NOMO-1 (cell line): Measurements from ENCODE around the gene AGER.
"Not testable (repeated sequence)": the region's sequence is repeated elsewhere in the genome, so short reads cannot be mapped to it uniquely, and the experiment has no call there.

Experiments used
- DNase-seq, 2 experiments: peaks; one replicate each; lab custom pipeline; 2025; ENCODE audit not compliant: unreplicated experiment in 2 of 2; lab: John Stamatoyannopoulos, UW

Gene AGER

GRCh38 chr6:32151181-32151862, 32.7 kb downstream of the AGER start:
- DNase-seq = no peak

GRCh38 chr6:32149932-32150870, 33.9 kb downstream of the AGER start:
- no peak for DNase-seq

GRCh38 chr6:32149092-32149755, 34.8 kb downstream of the AGER start:
- DNase-seq = no peak

- DNase-seq = no peak
Measured at GRCh38 chr6:32148289-32149091, 35.6 kb downstream of the AGER start.

GRCh38 chr6:32147401-32148132, 36.5 kb downstream of the AGER start:
- DNase-seq = no peak

- no peak for DNase-seq
Measured at GRCh38 chr6:32146687-32147086, 37.4 kb downstream of the AGER start.

- no peak for DNase-seq
Measured at GRCh38 chr6:32146287-32146686, 37.8 kb downstream of the AGER start.

- not testable (repeated sequence) for DNase-seq
Measured at GRCh38 chr6:32144238-32144637, 39.8 kb downstream of the AGER start.

GRCh38 chr6:32140420-32141046, 43.5 kb downstream of the AGER start:
- no peak for DNase-seq

GRCh38 chr6:32139590-32139989, 44.5 kb downstream of the AGER start:
- DNase-seq = no peak

- no peak for DNase-seq
Measured at GRCh38 chr6:32137454-32137853, 46.6 kb downstream of the AGER start.

- no peak for DNase-seq
Measured at GRCh38 chr6:32133786-32134185, 50.3 kb downstream of the AGER start.

- no peak for DNase-seq
Measured at GRCh38 chr6:32132110-32132509, 51.9 kb downstream of the AGER start.

- DNase-seq = no peak
Measured at GRCh38 chr6:32131439-32131948, 52.6 kb downstream of the AGER start.
